ENCODE measurements around the gene RYR1. TPM values are rescaled to one million over a fixed set of nuclear protein-coding genes. Genes with fewer than 3 reads are reported as not detected.
"Not testable (repeated sequence)": the region's sequence is repeated elsewhere in the genome, so short reads cannot be mapped to it uniquely, and the experiment has no call there.

Gene RYR1
- total RNA-seq, 1 experiment from 2014 or later: 34.2 TPM

GRCh38 chr19:38629568-38629967, 196.1 kb downstream of the RYR1 start:
- no peak overlapping the region for H3K27ac ChIP-seq (ENCODE audit: low read length)
- ATAC-seq (no peak), DNase-seq (ENCODE audit: low read depth, low spot score) (no peak)
- no peak overlapping the region for H3K4me3 ChIP-seq (ENCODE audit: low read depth in 2 of 2, low read length in 2 of 2)
- no peaks in the 10 kb centered on the region for H3K9me3 ChIP-seq (ENCODE audit: control insufficient read depth, insufficient read depth, low read depth, low read length)
- no peaks in the 10 kb centered on the region for H3K27me3 ChIP-seq (ENCODE audit: control insufficient read depth, insufficient read depth, low read length)
- no peaks in the 10 kb centered on the region for H3K4me1 ChIP-seq (ENCODE audit: control insufficient read depth, insufficient read depth, low read length)
- no peak for TF ChIP-seq POLR2AphosphoS5 (IDR thresholded peaks at IDR 0.05; ENCODE audit: low read depth, low read length)
- TF ChIP-seq CTCF (IDR thresholded peaks at IDR 0.05): no peak
- no peak for TF ChIP-seq TCF7L2 (IDR thresholded peaks at IDR 0.05; ENCODE audit: low read depth, low read length)
- TF ChIP-seq SIN3A (IDR thresholded peaks at IDR 0.05; ENCODE audit: borderline replicate concordance, insufficient read depth, low read depth, low read length): no peak
- TF ChIP-seq REST (IDR thresholded peaks at IDR 0.05; ENCODE audit: insufficient read depth in 1 of 2, low read depth in 2 of 2, low read length in 1 of 2): no peak
- peaks cover 31% of the 10 kb centered on the region for H3K36me3 ChIP-seq (ENCODE audit: control insufficient read depth, insufficient read depth, low read length)
- intact Hi-C loops (cut with micrococcal nuclease; ENCODE audit: unreplicated experiment) (no loop called here), in situ Hi-C loops (cut with HindIII; ENCODE audit: low pct_unique_long_range_greater_than_20kb, low sequenced_read_pairs) (no loop called here)
- ChIA-PET POLR2A (interaction anchor here (0.6 to 1.0 kb wide), 4 partner anchors 8 to 1301 kb away, joined by 3 to 6 read pairs (median 6); partner anchors contain the start of gene EIF3K), CTCF (no interaction called here)
- BruUV-seq (replicated peaks): no TSS peak

GRCh38 chr19:38631301-38631700, 197.8 kb downstream of the RYR1 start:
- in situ Hi-C loops (cut with HindIII; ENCODE audit: low pct_unique_long_range_greater_than_20kb, low sequenced_read_pairs); H3K4me3 ChIP-seq (ENCODE audit: low read depth in 2 of 2, low read length in 2 of 2); H3K9me3 ChIP-seq (ENCODE audit: control insufficient read depth, insufficient read depth, low read depth, low read length); H3K27ac ChIP-seq (ENCODE audit: low read length); POLR2A ChIA-PET; CTCF ChIA-PET; ATAC-seq; H3K27me3 ChIP-seq (ENCODE audit: control insufficient read depth, insufficient read depth, low read length); DNase-seq (ENCODE audit: low read depth, low spot score); H3K4me1 ChIP-seq (ENCODE audit: control insufficient read depth, insufficient read depth, low read length): not testable (repeated sequence)
- BruUV-seq (replicated peaks): TSS peak; percentile 26
- H3K36me3 ChIP-seq (ENCODE audit: control insufficient read depth, insufficient read depth, low read length): peaks cover 35% of the 10 kb centered on the region
- intact Hi-C loops (cut with micrococcal nuclease; ENCODE audit: unreplicated experiment): loop anchor here (5.0 to 10.0 kb wide), 2 partner anchors 74 to 226 kb away; partner anchors contain the start of gene FAM98C

GRCh38 chr19:38631811-38632475, 198.5 kb downstream of the RYR1 start:
- CTCF ChIA-PET: interaction anchor here (0.5 to 1.1 kb wide), 2 partner anchors 13 to 77 kb away, joined by 3 to 5 read pairs; partner anchors contain the start of gene EIF3K
- BruUV-seq (replicated peaks); POLR2A ChIA-PET; DNase-seq (ENCODE audit: low read depth, low spot score); in situ Hi-C loops (cut with HindIII; ENCODE audit: low pct_unique_long_range_greater_than_20kb, low sequenced_read_pairs); ATAC-seq; H3K4me1 ChIP-seq (ENCODE audit: control insufficient read depth, insufficient read depth, low read length); H3K27me3 ChIP-seq (ENCODE audit: control insufficient read depth, insufficient read depth, low read length); H3K4me3 ChIP-seq (ENCODE audit: low read depth in 2 of 2, low read length in 2 of 2); H3K27ac ChIP-seq (ENCODE audit: low read length); H3K9me3 ChIP-seq (ENCODE audit: control insufficient read depth, insufficient read depth, low read depth, low read length): not testable (repeated sequence)
- H3K36me3 ChIP-seq (ENCODE audit: control insufficient read depth, insufficient read depth, low read length): peaks cover 39% of the 10 kb centered on the region
- intact Hi-C loops (cut with micrococcal nuclease; ENCODE audit: unreplicated experiment): loop anchor here (5.0 to 10.0 kb wide), 2 partner anchors 75 to 227 kb away; partner anchors contain the start of gene FAM98C
